IMR-90 (cell line): ENCODE data around the gene ARMC10. TPM values are rescaled to one million over a fixed set of nuclear protein-coding genes. Genes with fewer than 3 reads are reported as not detected.

ENCODE experiments used
- ATAC-seq: fragments of 200-7000 bp; cut with Tn5 transposase; 2 replicates; pipeline ENCODE4 v1.9.1; 2020; ENCODE audit warnings: low read depth, mild to moderate bottlenecking, moderate library complexity
- BruUV-seq: library from RNA; stranded (reverse); fragments of 400-500 nt; replicated peaks from 2 replicates; lab custom pipeline; 2021; lab: Mats Ljungman, UMichigan
- CTCF ChIA-PET: fragments of 300-600 bp; formaldehyde crosslinking; extraction: SDS; loops from one replicate; lab custom pipeline; 2021; ENCODE audit warnings: antibody characterized with exemption; lab: Yijun Ruan, JAX
- POLR2A ChIA-PET: fragments of 300-600 bp; sonication (Branson Sonifier 250); formaldehyde crosslinking; loops from one replicate; lab custom pipeline; 2022; ENCODE audit warnings: antibody characterized with exemption; ENCODE audit not compliant: unreplicated experiment; lab: Charles Lee
- DNase-seq: peaks from one replicate; pipeline ENCODE4 v3.0.0; 2013
- H2AFZ ChIP-seq: replicated peaks from 2 replicates; pipeline ENCODE3; 2013; ENCODE audit warnings: low read length, mild to moderate bottlenecking; ENCODE audit not compliant: poor library complexity
- H2AK5ac ChIP-seq: 2 replicates; pipeline ENCODE4 v1.6.1; 2013; ENCODE audit warnings: low read depth, low read length, inconsistent platforms
- H2AK9ac ChIP-seq: replicated peaks from 2 replicates; pipeline ENCODE3; 2013; ENCODE audit warnings: mild to moderate bottlenecking, low read depth, low read length, moderate library complexity; ENCODE audit not compliant: poor library complexity
- H2BK120ac ChIP-seq: 2 replicates; pipeline ENCODE4 v1.6.1; 2013; ENCODE audit warnings: low read depth, low read length, inconsistent platforms
- H2BK15ac ChIP-seq: 3 replicates; pipeline ENCODE4 v1.6.1; 2013; ENCODE audit warnings: low read depth, low read length, inconsistent platforms
- H2BK20ac ChIP-seq: 2 replicates; pipeline ENCODE4 v1.6.1; 2013; ENCODE audit warnings: low read depth, mild to moderate bottlenecking, inconsistent platforms, low read length, moderate library complexity
- H2BK5ac ChIP-seq: 2 replicates; pipeline ENCODE4 v1.6.1; 2013; ENCODE audit warnings: mild to moderate bottlenecking, low read depth, low read length, inconsistent platforms; ENCODE audit not compliant: poor library complexity, severe bottlenecking
- H3K14ac ChIP-seq: replicated peaks from 2 replicates; pipeline ENCODE4 v1.6.1; 2013; ENCODE audit warnings: low read depth, low read length, inconsistent platforms
- H3K18ac ChIP-seq: 2 replicates; pipeline ENCODE4 v1.6.1; 2013; ENCODE audit warnings: low read depth, low read length, control low read depth
- H3K23ac ChIP-seq: 2 replicates; pipeline ENCODE4 v1.6.1; 2013; ENCODE audit warnings: low read depth, low read length, inconsistent platforms
- H3K27ac ChIP-seq: 2 replicates; pipeline ENCODE4 v1.5.1; 2013; ENCODE audit warnings: mild to moderate bottlenecking, control low read depth, low read length; ENCODE audit not compliant: insufficient read depth
- H3K27me3 ChIP-seq: 2 replicates; pipeline ENCODE4 v1.6.1; 2013; ENCODE audit warnings: low read length; ENCODE audit not compliant: control insufficient read depth, insufficient read depth
- H3K36me3 ChIP-seq: 2 replicates; pipeline ENCODE4 v1.6.1; 2013; ENCODE audit warnings: low read length, mixed read lengths; ENCODE audit not compliant: control insufficient read depth, insufficient read depth
- H3K4ac ChIP-seq: 2 replicates; pipeline ENCODE4 v1.6.1; 2013; ENCODE audit warnings: low read depth, low read length, inconsistent platforms
- H3K4me1 ChIP-seq: 2 replicates; pipeline ENCODE4 v1.6.1; 2013; ENCODE audit warnings: low read length, mixed read lengths; ENCODE audit not compliant: control insufficient read depth, insufficient read depth
- H3K4me2 ChIP-seq: 2 replicates; pipeline ENCODE4 v1.6.1; 2013; ENCODE audit warnings: low read depth, mild to moderate bottlenecking, control low read depth, low read length, moderate library complexity
- H3K4me3 ChIP-seq: 2 replicates; pipeline ENCODE4 v1.5.1; 2013; ENCODE audit warnings: low read depth, mild to moderate bottlenecking, control low read depth, low read length, moderate library complexity; ENCODE audit not compliant: insufficient read depth
- H3K56ac ChIP-seq: 2 replicates; pipeline ENCODE4 v1.6.1; 2013; ENCODE audit warnings: low read length, inconsistent platforms; ENCODE audit not compliant: insufficient read depth; ENCODE audit errors: extremely low read depth
- H3K79me1 ChIP-seq, 2 experiments: 2 replicates each; pipeline ENCODE4 v1.6.1; 2013; ENCODE audit warnings: low read length in 2 of 2, inconsistent platforms in 1 of 2, low read depth in 1 of 2
- H3K9ac ChIP-seq: 2 replicates; pipeline ENCODE4 v1.6.1; 2013; ENCODE audit warnings: low read depth, low read length, control low read depth
- H3K9me1 ChIP-seq: 2 replicates; pipeline ENCODE4 v1.6.1; 2013; ENCODE audit warnings: low read length, inconsistent platforms; ENCODE audit not compliant: insufficient read depth
- H3K9me3 ChIP-seq: 2 replicates; pipeline ENCODE4 v1.6.1; 2013; ENCODE audit warnings: low read length; ENCODE audit not compliant: control insufficient read depth, insufficient read depth
- H4K20me1 ChIP-seq: 2 replicates; pipeline ENCODE4 v1.6.1; 2013; ENCODE audit warnings: low read length, inconsistent platforms; ENCODE audit not compliant: insufficient read depth
- H4K5ac ChIP-seq: 2 replicates; pipeline ENCODE4 v1.6.1; 2013; ENCODE audit warnings: mild to moderate bottlenecking, low read depth, low read length, control low read depth
- H4K8ac ChIP-seq, 2 experiments: 2 replicates each; pipeline ENCODE4 v1.6.1; 2013; ENCODE audit warnings: low read depth in 2 of 2, low read length in 2 of 2, control low read depth in 1 of 2, inconsistent platforms in 1 of 2
- H4K91ac ChIP-seq: 2 replicates; pipeline ENCODE4 v1.6.1; 2013; ENCODE audit warnings: low read depth, low read length, inconsistent platforms; ENCODE audit not compliant: insufficient read depth
- MAFK ChIP-seq: IDR thresholded peaks from 2 replicates; pipeline ENCODE4 v1.6.1; 2012; ENCODE audit warnings: low read depth, low read length, improper control_type of control experiment
- POLR2A ChIP-seq: IDR thresholded peaks from 2 replicates; pipeline ENCODE4 v1.6.1; 2012; ENCODE audit warnings: mild to moderate bottlenecking, low read depth, low read length
- WGBS, 2 experiments: methylation state at CpG; one replicate each; pipeline versions ENCODE4 v1.1.5 to v1.1.7; 2013; ENCODE audit warnings: missing lambda C conversion rate in 2 of 2; ENCODE audit not compliant: insufficient read length in 1 of 2; ENCODE audit errors: extremely low coverage in 2 of 2; 5-methylcytosine and 5-hydroxymethylcytosine counted together
- dilution Hi-C: fragments of 300-500 bp; cut with HindIII; formaldehyde crosslinking; loops from one replicate; pipeline ENCODE4 v1.14.3; 2018; ENCODE audit warnings: low sequenced_read_pairs; ENCODE audit not compliant: unreplicated experiment
- in situ Hi-C: fragments of 300-500 bp; cut with MboI; formaldehyde crosslinking; loops from 3 replicates; pipeline ENCODE4 v1.14.3; 2019; ENCODE audit warnings: low sequenced_read_pairs, inconsistent platforms, mixed read lengths
- intact Hi-C: fragments of 100-400 bp; cut with micrococcal nuclease; formaldehyde crosslinking; loops from 2 replicates; pipeline ENCODE4 v1.10.0; 2022
- polyA plus RNA-seq, 3 experiments: library from polyadenylated mRNA; depleted of rRNA; stranded (reverse); fragments of >200 nt; gene quantifications; 2 replicates each; pipeline ENCODE4 v1.2.3, GENCODE V29; 2012; ENCODE audit warnings: low replicate concordance in 1 of 3
- total RNA-seq: library from RNA; depleted of rRNA; stranded (reverse); fragments of >200 nt; gene quantifications from 2 replicates; pipeline ENCODE4 v1.2.3, GENCODE V29; 2012

ARMC10 gene
- total and polyA plus RNA-seq, 2 of the 4 experiments (the other 2 are of a cell fraction): 17.4 to 21.0 TPM

DNA sequence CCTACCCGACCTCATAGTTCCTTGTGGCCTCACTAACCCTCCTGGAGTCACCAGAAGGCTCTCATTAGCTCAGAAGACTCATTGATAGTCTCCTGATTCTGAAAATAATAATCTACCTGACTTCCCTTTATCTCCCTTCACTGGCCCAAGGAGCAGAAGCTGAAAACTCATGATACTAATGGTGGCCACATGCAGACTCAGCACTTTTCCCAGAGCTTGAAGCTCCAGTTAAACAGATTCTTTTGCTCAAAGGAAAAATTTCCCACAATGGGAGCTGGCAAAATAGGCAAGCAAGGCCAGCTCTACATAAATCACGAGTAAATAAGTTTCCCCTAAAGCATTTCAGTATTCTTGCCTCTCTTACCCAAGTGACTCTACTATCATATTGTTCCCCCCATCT lies 65.7 kb downstream of the ARMC10 start:
- no peak overlapping the region for H3K14ac ChIP-seq
- H4K91ac ChIP-seq: no peak overlapping the region
- H2BK20ac ChIP-seq: no peak overlapping the region
- DNase-seq (no peak), ATAC-seq (no peak)
- H3K4ac ChIP-seq: no peak overlapping the region
- H3K9ac ChIP-seq: no peak overlapping the region
- WGBS, 2 experiments: no CpG with 5 or more reads among the region's 2 CpGs
- H3K23ac ChIP-seq: no peak overlapping the region
- no peak overlapping the region for H3K4me3 ChIP-seq
- no peaks in the 10 kb centered on the region for H3K9me3 ChIP-seq
- H3K4me2 ChIP-seq: no peak overlapping the region
- H3K4me1 ChIP-seq: no peaks in the 10 kb centered on the region; the same call in 1 of the 2 replicates
- no peaks in the 10 kb centered on the region for H3K27me3 ChIP-seq
- no peaks in the 10 kb centered on the region for H4K20me1 ChIP-seq
- no peaks in the 10 kb centered on the region for H3K36me3 ChIP-seq
- BruUV-seq: no TSS peak
- H3K9me1 ChIP-seq: no peaks in the 10 kb centered on the region; the same call in 1 of the 2 replicates
- H4K8ac ChIP-seq: no peak overlapping the region
- intact Hi-C loops: no loop called here
- no peak overlapping the region for H3K18ac ChIP-seq
- dilution Hi-C loops: no loop called here
- TF ChIP-seq POLR2A (no peak), MAFK (peak; percentile 85)
- H2AK9ac ChIP-seq: no peak overlapping the region
- ChIA-PET CTCF (no interaction called here), POLR2A (interaction anchor here (0.5 kb wide), 1 partner anchor 8 kb away, joined by 3 read pairs; the partner anchor contains the start of gene NAPEPLD)
- H3K79me1 ChIP-seq: peaks cover 2 to 3% of the 10 kb centered on the region in 2 experiments; a peak in 1 of 4 replicates
- in situ Hi-C loops: no loop called here
- no peak overlapping the region for H2BK15ac ChIP-seq
- no peak overlapping the region for H3K56ac ChIP-seq
- no peak overlapping the region for H3K27ac ChIP-seq
- no peak overlapping the region for H2BK5ac ChIP-seq
- H2BK120ac ChIP-seq: no peak overlapping the region
- H2AK5ac ChIP-seq: no peak overlapping the region
- H2AFZ ChIP-seq: no peak overlapping the region
- H4K5ac ChIP-seq: no peak overlapping the region
